SW 1271 (cell line): ENCODE data around the gene NOP58.
"Not testable (repeated sequence)": the region's sequence is repeated elsewhere in the genome, so short reads cannot be mapped to it uniquely, and the experiment has no call there.

Experiments
- DNase-seq, 2 experiments: peaks; one replicate each; lab custom pipeline; 2025; lab: John Stamatoyannopoulos, UW

NOP58 gene

GRCh38 chr2:202307690-202308089 is 42.1 kb downstream of the NOP58 start:
- DNase-seq = no peak

GRCh38 chr2:202311823-202312388 is 46.3 kb downstream of the NOP58 start:
- DNase-seq = no peak

DNA sequence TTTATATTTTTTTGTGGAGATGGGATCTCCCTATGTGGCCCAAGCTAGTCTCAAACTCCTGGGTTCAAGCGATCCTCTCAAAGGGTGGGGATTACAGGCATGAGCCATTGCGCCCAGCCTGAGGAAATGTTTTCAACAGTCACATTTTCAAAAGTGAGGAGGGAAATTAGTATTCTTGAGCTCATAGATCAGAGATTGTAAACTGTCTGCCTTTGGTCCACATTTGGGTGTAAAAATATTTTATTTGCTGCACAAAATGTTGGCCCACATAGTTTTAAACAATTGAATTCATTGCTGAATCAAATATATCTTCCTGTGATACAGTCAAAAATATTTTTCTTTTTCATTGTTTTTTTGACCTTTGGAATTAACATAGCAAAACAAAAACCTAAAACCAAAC is 48.6 kb downstream of the NOP58 start:
- no peak for DNase-seq

DNA sequence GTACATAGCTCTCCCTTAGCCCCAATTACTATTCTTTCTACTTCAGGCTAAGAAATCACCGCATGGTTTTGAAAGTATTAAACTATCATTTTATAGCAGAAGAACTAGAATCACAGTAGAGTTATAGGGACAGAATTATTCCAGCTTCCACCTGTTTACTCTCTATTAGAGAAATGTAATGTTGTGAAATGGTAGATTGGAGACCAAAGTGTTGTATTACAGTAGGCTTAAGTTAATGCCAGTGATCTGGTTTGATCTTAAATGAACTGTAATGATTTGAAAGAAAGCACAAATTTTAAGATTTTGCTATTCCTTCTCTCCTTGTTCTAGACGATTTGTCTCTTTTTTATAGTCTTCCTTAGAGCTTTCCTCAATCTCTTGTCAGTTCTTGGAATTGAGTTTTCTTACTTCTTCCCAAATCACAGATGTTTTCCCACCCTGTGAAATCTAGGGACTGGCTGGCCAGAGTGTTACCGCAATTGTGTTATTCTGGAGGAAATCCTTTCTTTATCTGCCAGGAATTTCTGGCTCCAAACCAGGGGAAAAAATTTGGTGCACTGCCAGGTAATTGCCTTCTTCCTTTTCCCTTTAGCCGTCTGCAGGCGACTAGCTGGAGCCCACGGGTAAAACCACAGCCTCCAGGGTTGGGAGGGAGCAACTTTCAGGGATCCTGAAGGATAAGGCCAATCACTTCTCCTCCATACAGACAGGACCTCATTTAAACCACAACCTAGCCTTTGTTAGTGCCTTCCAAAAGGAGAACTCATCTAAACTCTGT is 51.7 kb downstream of the NOP58 start:
- DNase-seq = peak in 1 of 2 experiments; percentile 26

GRCh38 chr2:202320362-202320761 is 54.8 kb downstream of the NOP58 start:
- not testable (repeated sequence) for DNase-seq

DNA sequence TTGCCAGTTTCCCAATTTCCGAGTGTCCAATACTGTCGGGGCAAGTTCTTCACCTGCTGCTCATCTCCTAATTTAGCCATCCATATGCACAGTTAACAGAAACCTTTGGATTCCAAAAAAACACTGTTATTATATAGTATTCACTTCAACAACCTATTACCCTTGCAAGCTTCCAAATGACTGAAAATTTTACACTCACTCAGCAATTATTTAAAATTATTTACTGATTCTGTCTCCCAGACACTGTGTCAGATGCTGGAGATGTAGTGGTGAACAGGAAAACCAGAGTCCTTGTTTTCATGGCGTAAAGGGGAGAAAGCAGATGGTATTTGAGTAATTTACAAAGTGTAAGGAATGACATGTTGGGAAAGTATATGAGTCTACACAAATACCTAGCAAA is 56.9 kb downstream of the NOP58 start:
- DNase-seq = no peak

- no peak for DNase-seq
Measured at GRCh38 chr2:202327858-202328257, 62.3 kb downstream of the NOP58 start.

DNA sequence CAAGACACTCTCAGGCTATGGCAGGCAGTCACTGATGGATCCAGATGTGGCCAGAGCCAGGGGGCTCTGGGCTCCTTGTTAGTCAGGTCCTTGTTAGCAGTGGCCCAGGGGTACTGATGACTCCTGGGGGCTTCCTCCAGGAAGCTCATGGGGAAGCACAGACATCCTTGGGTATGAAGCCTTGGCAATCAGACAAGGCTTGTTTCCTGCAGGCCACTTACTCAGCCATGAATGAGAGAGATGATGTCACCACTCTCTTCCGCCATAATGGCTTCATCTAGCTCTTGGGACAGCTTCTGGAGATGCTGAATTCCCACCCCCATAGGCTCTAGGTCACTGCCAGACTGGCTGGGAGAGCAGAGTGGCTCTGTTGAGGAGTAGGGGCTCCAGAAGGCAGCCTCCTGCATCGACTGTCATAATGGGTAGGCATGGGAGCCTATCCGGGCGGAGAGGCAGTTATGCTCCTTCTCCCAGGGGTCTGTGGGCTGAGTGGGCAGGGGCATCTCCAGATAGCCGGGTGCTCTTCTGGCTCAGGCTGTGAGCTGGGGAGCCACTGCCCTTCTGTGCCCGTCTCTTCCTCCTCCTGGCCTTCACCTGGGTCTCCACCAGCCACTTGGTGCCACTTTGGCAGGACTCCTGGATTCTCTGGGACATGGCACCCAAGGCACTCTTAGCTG is 70.4 kb downstream of the NOP58 start:
- DNase-seq = no peak

DNA sequence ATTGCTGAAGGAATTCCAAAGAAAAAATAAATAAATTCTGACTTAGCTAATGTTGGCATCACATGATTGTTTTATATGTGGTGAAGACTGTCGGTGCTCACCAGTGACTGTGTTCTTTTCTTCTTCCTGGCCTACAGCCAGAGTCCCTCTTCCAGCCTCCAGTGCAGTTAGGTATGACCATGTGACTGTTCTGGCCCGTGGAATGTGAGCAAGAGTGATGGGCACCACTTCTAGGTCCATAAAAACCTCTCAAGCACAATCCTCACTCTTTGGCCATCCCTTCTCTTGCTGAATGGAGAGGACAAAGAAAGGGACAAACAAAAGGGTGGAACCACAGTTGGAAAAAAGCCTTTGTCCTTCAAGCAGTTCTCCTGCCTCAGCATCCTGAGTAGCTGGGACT is 71.6 kb downstream of the NOP58 start:
- no peak for DNase-seq

DNA sequence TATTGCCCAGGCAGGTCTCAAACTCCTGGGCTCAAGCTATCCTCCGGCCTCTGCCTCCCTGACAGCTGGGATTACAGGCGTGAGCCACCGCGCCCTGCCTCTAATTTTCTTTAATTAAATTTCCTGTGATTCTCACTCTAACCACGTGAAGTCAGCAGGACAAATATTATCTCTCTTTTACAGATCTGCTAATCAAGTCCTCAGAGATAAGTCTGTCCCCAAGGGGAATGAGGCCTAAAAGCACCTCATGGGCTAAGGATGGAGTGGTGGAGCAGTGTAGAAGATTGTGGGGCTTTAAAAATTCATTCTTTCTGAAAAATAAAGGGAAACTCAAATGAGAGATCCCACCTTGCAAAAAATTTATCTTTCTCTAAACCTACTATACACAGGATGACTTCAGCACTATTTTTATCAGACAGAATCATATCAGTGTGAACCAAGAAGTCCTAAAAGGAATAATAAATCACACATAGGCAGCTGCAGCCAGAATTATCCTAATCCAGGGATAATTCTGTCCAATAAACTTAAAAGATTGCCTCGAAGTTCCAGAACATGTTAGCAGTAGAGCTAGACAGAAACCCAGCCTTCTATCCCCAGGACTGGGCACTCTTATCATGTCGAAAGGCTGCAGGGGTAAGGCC is 72.3 kb downstream of the NOP58 start:
- DNase-seq = no peak

DNA sequence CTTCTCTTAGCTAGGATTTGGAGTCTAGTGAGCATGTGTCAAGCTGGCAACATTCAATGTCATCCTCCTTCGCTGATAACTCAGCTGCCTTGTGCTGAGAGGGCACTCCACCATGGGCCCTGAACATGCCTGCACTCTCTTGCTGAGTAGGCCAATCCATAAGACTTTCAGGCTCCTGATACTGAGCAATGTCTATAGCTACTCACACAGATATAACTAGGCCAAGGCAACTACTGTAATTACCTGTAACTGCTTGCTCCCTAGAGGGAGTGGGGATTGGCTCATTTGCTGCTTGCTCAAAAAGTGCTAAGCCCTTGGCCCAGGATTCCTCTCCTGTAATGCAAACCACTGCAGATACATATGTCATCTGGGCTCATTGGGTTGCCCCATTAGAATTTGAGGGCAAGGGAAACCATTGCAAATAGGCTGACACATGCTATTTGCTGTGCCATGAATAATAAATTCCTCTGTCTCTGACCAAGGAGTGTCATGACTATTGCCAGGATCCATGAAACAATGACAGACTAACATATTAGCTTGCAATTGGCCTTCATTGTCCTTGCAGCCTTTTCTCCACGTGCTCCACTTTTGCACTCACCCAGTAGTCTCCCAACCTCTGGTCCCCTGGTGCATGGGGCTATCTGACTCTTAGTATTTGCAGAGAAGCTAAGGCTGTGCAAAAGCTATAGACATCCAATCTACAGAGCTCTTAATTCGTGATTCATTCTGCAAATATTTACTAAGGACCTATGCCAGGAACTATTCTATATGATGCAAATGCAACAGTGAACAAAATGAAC is 73.7 kb downstream of the NOP58 start:
- peak in 1 of 2 experiments; percentile 17 for DNase-seq

GRCh38 chr2:202344178-202344577 is 78.6 kb downstream of the NOP58 start:
- DNase-seq = no peak

- DNase-seq = no peak
Measured at GRCh38 chr2:202346180-202346579, 80.6 kb downstream of the NOP58 start.
